ENCODE data around the gene CALCOCO2.
A peak's percentile ranks its signal among the peaks of the same experiment; 100 is the strongest.
"Not testable (repeated sequence)": the region's sequence is repeated elsewhere in the genome, so short reads cannot be mapped to it uniquely, and the experiment has no call there.

The CALCOCO2 gene

GRCh38 chr17:48825446-48826381, 5.1 kb upstream of the CALCOCO2 start:
- H4K20me1 ChIP-seq (ENCODE audit: insufficient read depth, low read length): no peaks in the 10 kb centered on the region
- no peaks in the 10 kb centered on the region for H3K9me3 ChIP-seq (ENCODE audit: insufficient read depth, low read length)
- TF ChIP-seq EZH2phosphoT487 (IDR thresholded peaks at IDR 0.05; ENCODE audit: low read depth) (no peak), CTCF (IDR thresholded peaks at IDR 0.05; ENCODE audit: low read depth, low read length) (no peak)
- no peaks in the 10 kb centered on the region for H3K4me1 ChIP-seq (ENCODE audit: low read length)
- H3K36me3 ChIP-seq (replicated peaks; ENCODE audit: low read depth, low read length): no peaks in the 10 kb centered on the region
- H3K27ac ChIP-seq (ENCODE audit: low read length): no peak overlapping the region
- H3K27me3 ChIP-seq (ENCODE audit: low read depth, low read length): 0 out of 2 replicates have a peak, but pooled peaks cover 5% of the 10 kb centered on the region
- H2AFZ ChIP-seq (ENCODE audit: low read depth, low read length): no peak overlapping the region
- H3K79me2 ChIP-seq (ENCODE audit: low read length): no peaks in the 10 kb centered on the region
- no peak overlapping the region for H3K4me3 ChIP-seq (ENCODE audit: low read length)
- H3K4me2 ChIP-seq (ENCODE audit: low read length): no peak overlapping the region
- no peak overlapping the region for H3K9ac ChIP-seq (ENCODE audit: low read length)

GRCh38 chr17:48831549-48831883, 681 bp downstream of the CALCOCO2 start:
- 0 out of 2 replicates have a peak overlapping the region, but pooled peaks have one; percentile 54 for H2AFZ ChIP-seq (ENCODE audit: low read depth, low read length)
- no peaks in the 10 kb centered on the region for H3K79me2 ChIP-seq (ENCODE audit: low read length)
- no peak overlapping the region; the same call in 1 of the 2 replicates for H3K27ac ChIP-seq (ENCODE audit: low read length)

GRCh38 chr17:48834973-48835372, 4.1 kb downstream of the CALCOCO2 start:
- no peak for TF ChIP-seq CTCF (IDR thresholded peaks at IDR 0.05; ENCODE audit: low read depth, low read length)
- TF ChIP-seq EZH2phosphoT487 (IDR thresholded peaks at IDR 0.05; ENCODE audit: low read depth): no peak
- Histone ChIP-seq H3K9ac (ENCODE audit: low read length) (no peak overlapping the region), H3K79me2 (ENCODE audit: low read length) (peaks cover 3% of the 10 kb centered on the region; the same call in 1 of the 2 replicates), H3K27me3 (ENCODE audit: low read depth, low read length) (no peaks in the 10 kb centered on the region), H3K9me3 (ENCODE audit: insufficient read depth, low read length) (no peaks in the 10 kb centered on the region), H4K20me1 (ENCODE audit: insufficient read depth, low read length) (peaks cover 15% of the 10 kb centered on the region; the same call in 1 of the 2 replicates), H3K36me3 (replicated peaks; ENCODE audit: low read depth, low read length) (no peaks in the 10 kb centered on the region), H3K4me1 (ENCODE audit: low read length) (peaks cover 52% of the 10 kb centered on the region), H3K4me2 (ENCODE audit: low read length) (peak overlapping the region; percentile 42), H3K4me3 (ENCODE audit: low read length) (no peak overlapping the region), H3K27ac (ENCODE audit: low read length) (no peak overlapping the region), H2AFZ (ENCODE audit: low read depth, low read length) (no peak overlapping the region)

More at GRCh38 chr17:48831549-48831883, 681 bp downstream of the CALCOCO2 start:
- Histone ChIP-seq H3K4me2 (ENCODE audit: low read length) (peak overlapping the region; percentile 94), H3K9me3 (ENCODE audit: insufficient read depth, low read length) (no peaks in the 10 kb centered on the region), H3K9ac (ENCODE audit: low read length) (peak overlapping the region; percentile 72), H3K4me1 (ENCODE audit: low read length) (peaks cover 26% of the 10 kb centered on the region), H3K27me3 (ENCODE audit: low read depth, low read length) (no peaks in the 10 kb centered on the region), H4K20me1 (ENCODE audit: insufficient read depth, low read length) (peaks cover 14% of the 10 kb centered on the region; the same call in 1 of the 2 replicates), H3K36me3 (replicated peaks; ENCODE audit: low read depth, low read length) (no peaks in the 10 kb centered on the region), H3K4me3 (ENCODE audit: low read length) (peak overlapping the region; percentile 82)
- TF ChIP-seq CTCF (IDR thresholded peaks at IDR 0.05; ENCODE audit: low read depth, low read length) (no peak), EZH2phosphoT487 (IDR thresholded peaks at IDR 0.05; ENCODE audit: low read depth) (no peak)

GRCh38 chr17:48835971-48836370, 5.1 kb downstream of the CALCOCO2 start:
- H3K36me3 ChIP-seq (replicated peaks; ENCODE audit: low read depth, low read length): no peaks in the 10 kb centered on the region
- peaks cover 15% of the 10 kb centered on the region; the same call in 1 of the 2 replicates for H4K20me1 ChIP-seq (ENCODE audit: insufficient read depth, low read length)
- TF ChIP-seq CTCF (IDR thresholded peaks at IDR 0.05; ENCODE audit: low read depth, low read length): no peak
- TF ChIP-seq EZH2phosphoT487 (IDR thresholded peaks at IDR 0.05; ENCODE audit: low read depth): no peak
- H3K79me2 ChIP-seq (ENCODE audit: low read length): peaks cover 6% of the 10 kb centered on the region; the same call in 1 of the 2 replicates
- no peak overlapping the region for H3K4me3 ChIP-seq (ENCODE audit: low read length)
- H3K27me3 ChIP-seq (ENCODE audit: low read depth, low read length): no peaks in the 10 kb centered on the region
- H3K9me3 ChIP-seq (ENCODE audit: insufficient read depth, low read length): no peaks in the 10 kb centered on the region
- H3K4me2 ChIP-seq (ENCODE audit: low read length): no peak overlapping the region
- no peak overlapping the region for H3K9ac ChIP-seq (ENCODE audit: low read length)
- H2AFZ ChIP-seq (ENCODE audit: low read depth, low read length): no peak overlapping the region
- H3K4me1 ChIP-seq (ENCODE audit: low read length): peaks cover 62% of the 10 kb centered on the region
- no peak overlapping the region for H3K27ac ChIP-seq (ENCODE audit: low read length)

- not testable (repeated sequence) for H2AFZ ChIP-seq (ENCODE audit: low read depth, low read length); H3K27ac ChIP-seq (ENCODE audit: low read length); H3K9me3 ChIP-seq (ENCODE audit: insufficient read depth, low read length); H3K27me3 ChIP-seq (ENCODE audit: low read depth, low read length); H3K9ac ChIP-seq (ENCODE audit: low read length); H3K36me3 ChIP-seq (replicated peaks; ENCODE audit: low read depth, low read length); H3K79me2 ChIP-seq (ENCODE audit: low read length)
- H4K20me1 ChIP-seq (ENCODE audit: insufficient read depth, low read length): peaks cover 15% of the 10 kb centered on the region; the same call in 1 of the 2 replicates
- 0 out of 2 replicates have a peak overlapping the region, but pooled peaks have one; percentile 20 for H3K4me3 ChIP-seq (ENCODE audit: low read length)
- H3K4me2 ChIP-seq (ENCODE audit: low read length): peak overlapping the region; percentile 68
- peaks cover 67% of the 10 kb centered on the region for H3K4me1 ChIP-seq (ENCODE audit: low read length)
Measured at GRCh38 chr17:48837458-48837857, 6.6 kb downstream of the CALCOCO2 start.
